ENCODE measurements around the gene EMD.

Gene EMD

GRCh38 chrX:154352012-154352401 lies 27.1 kb upstream of the EMD start:
- no peak for DNase-seq (ENCODE audit: low read depth)
- H3K4me3 ChIP-seq (ENCODE audit: low read length) = no peak overlapping the region
- TF ChIP-seq CTCF (IDR thresholded peaks at IDR 0.05; ENCODE audit: insufficient read depth, low read depth, low read length, missing control alignments) = no peak

- DNase-seq (ENCODE audit: low read depth) = no peak
- no peak for TF ChIP-seq CTCF (IDR thresholded peaks at IDR 0.05; ENCODE audit: insufficient read depth, low read depth, low read length, missing control alignments)
- H3K4me3 ChIP-seq (ENCODE audit: low read length) = no peak overlapping the region
Measured at GRCh38 chrX:154352466-154352865, 26.6 kb upstream of the EMD start.

- no peak for TF ChIP-seq CTCF (IDR thresholded peaks at IDR 0.05; ENCODE audit: insufficient read depth, low read depth, low read length, missing control alignments)
Measured at GRCh38 chrX:154353172-154353843, 25.8 kb upstream of the EMD start.

GRCh38 chrX:154354013-154354412 lies 25.1 kb upstream of the EMD start:
- no peak for TF ChIP-seq CTCF (IDR thresholded peaks at IDR 0.05; ENCODE audit: insufficient read depth, low read depth, low read length, missing control alignments)
- H3K4me3 ChIP-seq (ENCODE audit: low read length) = no peak overlapping the region
- no peak for DNase-seq (ENCODE audit: low read depth)

More at GRCh38 chrX:154353172-154353843, 25.8 kb upstream of the EMD start:
- no peak overlapping the region for H3K4me3 ChIP-seq (ENCODE audit: low read length)
- no peak for DNase-seq (ENCODE audit: low read depth)

GRCh38 chrX:154354516-154354915 lies 24.6 kb upstream of the EMD start:
- no peak for DNase-seq (ENCODE audit: low read depth)
- no peak overlapping the region for H3K4me3 ChIP-seq (ENCODE audit: low read length)
- no peak for TF ChIP-seq CTCF (IDR thresholded peaks at IDR 0.05; ENCODE audit: insufficient read depth, low read depth, low read length, missing control alignments)

GRCh38 chrX:154355094-154355775 lies 23.9 kb upstream of the EMD start:
- no peak overlapping the region for H3K4me3 ChIP-seq (ENCODE audit: low read length)
- no peak for TF ChIP-seq CTCF (IDR thresholded peaks at IDR 0.05; ENCODE audit: insufficient read depth, low read depth, low read length, missing control alignments)
- no peak for DNase-seq (ENCODE audit: low read depth)

GRCh38 chrX:154355776-154356140 lies 23.3 kb upstream of the EMD start:
- no peak for TF ChIP-seq CTCF (IDR thresholded peaks at IDR 0.05; ENCODE audit: insufficient read depth, low read depth, low read length, missing control alignments)
- H3K4me3 ChIP-seq (ENCODE audit: low read length) = no peak overlapping the region
- no peak for DNase-seq (ENCODE audit: low read depth)
